Tibial artery (tissue), 4 donors: ENCODE data around the gene IRX5.

ENCODE experiments used
- DNase-seq, 2 donors: peaks; one replicate each; pipeline ENCODE4 v3.0.0-alpha.2; 2019
- H3K27ac ChIP-seq, 2 donors: fragments of 200-600 bp; sonication (generic) in 1 of 2; 1 replicate in 1 of 2; 2 replicates in 1 of 2; pipeline ENCODE4 v1.5.1; 2018 to 2019; ENCODE audit warnings: mild to moderate bottlenecking in 1 of 2
- H3K27me3 ChIP-seq, 2 donors: fragments of 200-600 bp; sonication (generic) in 1 of 2; one replicate each; pipeline versions ENCODE4 v1.5.1 to v1.6.0; 2016 to 2019
- H3K36me3 ChIP-seq, 3 donors: fragments of 200-600 bp; sonication (generic) in 2 of 3; one replicate each; pipeline ENCODE4 v1.5.1; 2016 to 2019; ENCODE audit warnings: mild to moderate bottlenecking in 2 of 3
- H3K4me1 ChIP-seq, 4 donors: fragments of 200-600 bp; sonication (generic) in 2 of 4; 1 replicate in 3 of 4; 2 replicates in 1 of 4; pipeline ENCODE4 v1.5.1; 2016 to 2019
- H3K4me3 ChIP-seq, 2 donors: fragments of 200-600 bp; sonication (generic) in 1 of 2; 1 replicate in 1 of 2; 2 replicates in 1 of 2; pipeline ENCODE4 v1.5.1; 2018 to 2019; ENCODE audit warnings: mild to moderate bottlenecking in 2 of 2
- H3K9me3 ChIP-seq, 3 donors: fragments of 200-600 bp; sonication (generic) in 1 of 3; one replicate each; pipeline ENCODE4 v1.5.1; 2016 to 2019
- intact Hi-C: fragments of 100-400 bp; cut with DNase I; formaldehyde crosslinking; loops from one replicate; pipeline ENCODE4 v1.15.0; 2023; ENCODE audit warnings: low total_unique reads
- TF ChIP-seq, protein P1 (sequence below), 2 experiments: fragments of 200-600 bp in 1 of 2; fragments of 450-650 bp in 1 of 2; IDR thresholded peaks; one replicate each; pipeline ENCODE4 v1.5.1; 2017 to 2019; ENCODE audit warnings: antibody characterized with exemption in 2 of 2, mild to moderate bottlenecking in 1 of 2, moderate library complexity in 1 of 2

IRX5 gene

DNA sequence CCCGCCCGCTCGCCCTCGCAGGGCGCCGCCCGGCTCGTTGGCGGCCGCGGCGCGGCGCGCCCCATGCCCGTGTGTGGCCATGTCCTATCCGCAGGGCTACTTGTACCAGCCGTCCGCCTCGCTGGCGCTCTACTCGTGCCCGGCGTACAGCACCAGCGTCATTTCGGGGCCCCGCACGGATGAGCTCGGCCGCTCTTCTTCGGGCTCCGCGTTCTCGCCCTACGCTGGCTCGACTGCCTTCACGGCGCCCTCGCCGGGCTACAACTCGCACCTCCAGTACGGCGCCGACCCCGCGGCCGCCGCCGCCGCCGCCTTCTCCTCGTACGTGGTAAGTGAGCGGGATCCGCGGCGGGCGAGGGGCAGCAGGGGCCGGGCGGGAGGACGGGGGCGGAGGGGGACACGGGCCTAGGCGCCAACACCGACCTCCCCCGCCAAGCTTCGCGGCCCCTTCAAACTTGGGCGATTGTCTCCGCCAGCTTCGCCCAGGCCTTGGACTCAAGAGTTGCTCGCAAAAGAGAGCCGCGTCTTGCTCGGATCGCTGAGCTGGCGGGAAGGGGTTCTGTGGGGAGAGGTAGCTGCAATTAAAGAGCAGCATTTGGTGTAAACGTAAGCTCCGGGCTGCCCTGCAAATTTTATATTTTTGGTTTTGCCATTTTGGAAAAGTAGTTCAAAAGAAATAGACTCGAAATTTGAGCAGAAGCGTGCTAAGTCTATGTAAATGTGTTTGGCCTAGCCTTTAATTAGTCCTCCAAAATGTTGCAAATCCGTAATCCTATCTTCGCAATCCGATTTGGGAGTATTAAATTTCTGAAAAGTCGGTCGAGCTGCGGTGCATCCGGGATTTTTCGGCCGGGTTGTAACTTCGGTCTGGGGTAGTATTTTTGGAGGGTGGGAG, 702 bp downstream of the IRX5 start:
- TF ChIP-seq, protein P1, sequence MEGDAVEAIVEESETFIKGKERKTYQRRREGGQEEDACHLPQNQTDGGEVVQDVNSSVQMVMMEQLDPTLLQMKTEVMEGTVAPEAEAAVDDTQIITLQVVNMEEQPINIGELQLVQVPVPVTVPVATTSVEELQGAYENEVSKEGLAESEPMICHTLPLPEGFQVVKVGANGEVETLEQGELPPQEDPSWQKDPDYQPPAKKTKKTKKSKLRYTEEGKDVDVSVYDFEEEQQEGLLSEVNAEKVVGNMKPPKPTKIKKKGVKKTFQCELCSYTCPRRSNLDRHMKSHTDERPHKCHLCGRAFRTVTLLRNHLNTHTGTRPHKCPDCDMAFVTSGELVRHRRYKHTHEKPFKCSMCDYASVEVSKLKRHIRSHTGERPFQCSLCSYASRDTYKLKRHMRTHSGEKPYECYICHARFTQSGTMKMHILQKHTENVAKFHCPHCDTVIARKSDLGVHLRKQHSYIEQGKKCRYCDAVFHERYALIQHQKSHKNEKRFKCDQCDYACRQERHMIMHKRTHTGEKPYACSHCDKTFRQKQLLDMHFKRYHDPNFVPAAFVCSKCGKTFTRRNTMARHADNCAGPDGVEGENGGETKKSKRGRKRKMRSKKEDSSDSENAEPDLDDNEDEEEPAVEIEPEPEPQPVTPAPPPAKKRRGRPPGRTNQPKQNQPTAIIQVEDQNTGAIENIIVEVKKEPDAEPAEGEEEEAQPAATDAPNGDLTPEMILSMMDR (IDR thresholded peaks at IDR 0.05), result no peak
- intact Hi-C loops, result loop anchor here (5.0 kb wide), 4 partner anchors 284 to 739 kb away; partner anchors contain the start of gene IRX3
- Histone ChIP-seq H3K4me1 (peaks cover 0 to 45% (median 15%) of the 10 kb centered on the region in 4 donors), H3K27me3 (no peaks in the 10 kb centered on the region), H3K27ac (peak overlapping the region; percentile 94 to 96), H3K9me3 (no peaks in the 10 kb centered on the region), H3K4me3 (peak overlapping the region; percentile 69 to 80), H3K36me3 (peaks cover 0 to 29% (median 0%) of the 10 kb centered on the region in 3 donors)
- DNase-seq, result no peak

DNA sequence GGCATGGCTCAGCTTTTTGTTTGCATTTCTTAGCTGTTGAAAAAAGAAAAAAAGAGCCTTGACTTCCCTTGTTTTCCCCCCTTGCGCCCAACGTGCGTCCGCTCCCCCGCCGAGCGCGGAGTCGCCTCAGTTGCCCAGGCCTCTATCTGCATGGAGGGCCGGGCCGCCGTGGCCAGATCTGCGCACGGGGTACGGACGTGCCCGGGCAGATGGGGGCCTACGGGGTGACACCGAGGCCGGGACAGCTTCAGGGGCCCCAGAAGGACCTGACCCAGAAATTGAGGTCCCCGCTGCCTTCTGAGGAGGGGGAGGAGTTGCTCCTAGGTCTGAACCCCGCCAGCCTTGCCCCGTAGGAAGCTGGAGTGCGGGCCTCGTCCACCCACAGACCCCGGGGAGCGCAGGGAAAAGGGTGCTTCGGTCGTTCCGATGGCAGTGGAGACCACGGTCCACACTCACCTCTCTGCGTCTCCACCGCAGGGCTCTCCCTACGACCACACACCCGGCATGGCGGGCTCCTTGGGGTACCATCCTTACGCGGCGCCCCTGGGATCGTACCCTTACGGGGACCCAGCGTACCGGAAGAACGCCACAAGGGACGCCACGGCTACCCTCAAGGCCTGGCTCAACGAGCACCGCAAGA, 1.5 kb downstream of the IRX5 start:
- TF ChIP-seq, protein P1 (IDR thresholded peaks at IDR 0.05), result no peak
- Histone ChIP-seq H3K9me3 (no peaks in the 10 kb centered on the region), H3K4me3 (peak overlapping the region; percentile 69 to 80), H3K36me3 (peaks cover 0 to 31% (median 0%) of the 10 kb centered on the region in 3 donors), H3K27me3 (no peaks in the 10 kb centered on the region), H3K27ac (peak overlapping the region; percentile 94 to 96), H3K4me1 (peaks cover 0 to 43% (median 16%) of the 10 kb centered on the region in 4 donors)
- no peak for DNase-seq
- intact Hi-C loops, result loop anchor here (5.0 kb wide), 4 partner anchors 285 to 740 kb away; partner anchors contain the start of gene IRX3

DNA sequence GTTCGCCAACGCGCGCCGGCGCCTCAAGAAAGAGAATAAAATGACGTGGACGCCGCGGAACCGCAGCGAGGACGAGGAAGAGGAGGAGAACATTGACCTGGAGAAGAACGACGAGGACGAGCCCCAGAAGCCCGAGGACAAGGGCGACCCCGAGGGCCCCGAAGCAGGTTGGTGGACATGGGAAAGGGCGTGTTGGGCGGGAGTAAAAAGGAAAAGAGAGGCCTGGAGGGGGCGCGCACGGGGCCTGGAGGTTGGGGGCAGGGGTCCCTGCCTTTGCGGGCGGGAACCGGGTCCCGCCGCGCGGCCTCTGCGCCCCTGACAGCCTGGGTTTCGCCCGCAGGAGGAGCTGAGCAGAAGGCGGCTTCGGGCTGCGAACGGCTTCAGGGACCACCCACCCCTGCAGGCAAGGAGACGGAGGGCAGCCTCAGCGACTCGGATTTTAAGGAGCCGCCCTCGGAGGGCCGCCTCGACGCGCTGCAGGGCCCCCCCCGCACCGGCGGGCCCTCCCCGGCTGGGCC, 2.1 kb downstream of the IRX5 start:
- Histone ChIP-seq H3K4me3 (peak overlapping the region; percentile 69 to 80), H3K27me3 (no peaks in the 10 kb centered on the region), H3K36me3 (peaks cover 0 to 31% (median 0%) of the 10 kb centered on the region in 3 donors), H3K4me1 (peaks cover 0 to 47% (median 19%) of the 10 kb centered on the region in 4 donors), H3K27ac (no peak overlapping the region), H3K9me3 (no peaks in the 10 kb centered on the region)
- intact Hi-C loops, result loop anchor here (5.0 kb wide), 4 partner anchors 285 to 740 kb away; partner anchors contain the start of gene IRX3
- DNase-seq, result no peak
- TF ChIP-seq, protein P1 (IDR thresholded peaks at IDR 0.05), result no peak

DNA sequence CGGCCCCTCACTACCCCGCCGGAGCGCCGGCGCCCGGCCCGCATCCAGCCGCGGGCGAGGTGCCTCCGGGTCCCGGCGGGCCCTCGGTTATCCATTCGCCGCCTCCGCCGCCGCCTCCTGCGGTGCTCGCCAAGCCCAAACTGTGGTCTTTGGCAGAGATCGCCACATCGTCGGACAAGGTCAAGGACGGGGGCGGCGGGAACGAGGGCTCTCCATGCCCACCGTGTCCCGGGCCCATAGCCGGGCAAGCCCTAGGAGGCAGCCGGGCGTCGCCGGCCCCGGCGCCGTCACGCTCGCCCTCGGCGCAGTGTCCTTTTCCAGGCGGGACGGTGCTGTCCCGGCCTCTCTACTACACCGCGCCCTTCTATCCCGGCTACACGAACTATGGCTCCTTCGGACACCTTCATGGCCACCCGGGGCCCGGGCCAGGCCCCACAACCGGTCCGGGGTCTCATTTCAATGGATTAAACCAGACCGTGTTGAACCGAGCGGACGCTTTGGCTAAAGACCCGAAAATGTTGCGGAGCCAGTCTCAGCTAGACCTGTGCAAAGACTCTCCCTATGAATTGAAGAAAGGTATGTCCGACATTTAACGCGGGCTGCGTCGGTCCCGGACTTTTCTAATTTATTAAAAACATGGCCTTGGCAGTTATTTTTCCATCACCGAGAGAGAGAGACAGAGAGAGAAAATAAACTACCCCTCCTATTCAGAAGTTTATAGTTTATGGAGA, 2.8 kb downstream of the IRX5 start:
- TF ChIP-seq, protein P1 (IDR thresholded peaks at IDR 0.05), result no peak
- intact Hi-C loops, result loop anchor here (5.0 kb wide), 4 partner anchors 286 to 741 kb away; partner anchors contain the start of gene IRX3
- Histone ChIP-seq H3K36me3 (peaks cover 0 to 31% (median 0%) of the 10 kb centered on the region in 3 donors), H3K27me3 (no peaks in the 10 kb centered on the region), H3K4me3 (peak overlapping the region in 1 of 2 donors; percentile 15), H3K27ac (no peak overlapping the region), H3K9me3 (no peaks in the 10 kb centered on the region), H3K4me1 (peaks cover 0 to 50% (median 19%) of the 10 kb centered on the region in 4 donors)
- no peak for DNase-seq
